RPMI8226 (cell line): ENCODE data around the gene CDK10.
A peak's percentile ranks its signal among the peaks of the same experiment; 100 is the strongest.

ENCODE experiments used
- DNase-seq: peaks from one replicate; pipeline ENCODE4 v3.0.0-alpha.2; 2015

The CDK10 gene

DNA sequence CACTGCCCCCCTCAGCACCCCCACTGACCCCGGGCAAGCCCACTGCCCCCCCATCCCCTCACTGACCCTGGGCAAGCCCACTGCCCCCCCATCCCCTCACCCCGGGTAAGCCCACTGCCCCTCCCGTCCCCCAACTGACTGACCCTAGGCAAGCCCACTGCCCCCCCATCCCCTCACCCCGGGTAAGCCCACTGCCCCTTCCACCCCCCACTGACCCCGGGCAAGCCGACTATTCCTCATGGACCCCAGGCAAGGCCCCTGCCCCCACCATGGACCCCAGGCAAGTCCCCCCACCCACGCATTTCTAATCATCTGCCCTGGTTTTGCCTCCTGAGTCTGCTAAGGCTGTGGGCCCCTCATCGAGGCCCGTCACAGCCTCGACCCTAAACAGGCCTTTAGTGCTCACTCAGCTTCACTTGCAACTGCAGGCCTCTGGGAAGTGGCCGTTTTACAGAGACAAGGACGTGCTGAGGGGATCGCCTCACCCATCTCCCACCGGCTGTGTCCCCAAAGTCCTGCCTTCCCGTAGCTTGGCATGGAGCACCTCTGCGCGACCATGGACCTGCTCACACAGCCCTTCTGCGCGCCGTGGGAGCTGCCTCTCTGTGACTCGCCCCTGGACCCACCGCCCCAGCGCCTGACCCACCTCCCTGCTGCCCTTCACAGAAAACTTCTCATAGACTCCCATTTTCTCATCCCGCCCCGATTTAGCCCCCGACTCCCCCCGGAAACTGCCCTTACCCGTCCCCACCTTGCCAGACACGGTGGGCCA, 30.6 kb downstream of the CDK10 start:
- no peak for DNase-seq

DNA sequence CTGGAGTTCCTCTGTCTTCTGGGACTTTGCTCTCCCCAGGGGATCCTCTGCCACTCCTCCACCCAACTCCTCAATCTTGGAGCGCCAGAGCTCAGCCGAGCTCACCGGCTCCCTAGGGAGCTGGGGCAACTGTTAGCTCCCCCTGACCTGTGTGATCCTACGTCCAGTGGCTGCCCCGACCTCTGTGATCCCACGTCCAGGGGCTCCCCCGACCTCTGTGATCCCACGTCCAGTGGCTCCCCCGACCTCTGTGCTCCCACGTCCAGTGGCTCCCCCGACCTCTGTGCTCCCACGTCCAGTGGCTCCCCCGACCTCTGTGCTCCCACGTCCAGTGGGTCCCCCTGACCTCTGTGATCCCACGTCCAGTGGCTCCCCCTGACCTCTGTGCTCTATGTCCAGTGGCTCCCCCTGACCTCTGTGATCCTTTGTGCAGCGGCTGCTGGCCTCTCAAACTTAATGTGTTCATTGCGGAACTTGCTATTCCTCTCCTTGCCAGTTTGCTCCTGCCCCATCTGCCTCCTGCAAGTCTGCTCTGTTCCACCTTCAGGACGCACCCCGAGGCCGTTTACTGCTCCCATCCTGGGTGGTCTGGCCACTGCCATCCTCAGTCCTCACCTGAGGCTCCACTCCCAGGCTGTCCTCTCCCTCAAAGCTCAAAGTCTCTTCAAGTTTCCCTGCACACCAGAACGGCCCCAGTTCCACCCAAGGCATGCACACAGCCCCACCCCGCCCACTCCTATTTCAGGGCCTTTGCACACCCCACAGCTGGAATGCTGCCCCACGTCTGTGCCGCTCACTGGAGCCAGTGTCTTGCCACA, 31.4 kb downstream of the CDK10 start:
- DNase-seq = no peak

- DNase-seq = no peak
These were observed 34.0 kb downstream of the CDK10 start for GRCh38 chr16:89720551-89720812.

- peak; percentile 85 for DNase-seq
These were observed 34.5 kb downstream of the CDK10 start, which contains the start of the genes VPS9D1 and ZNF276 for GRCh38 chr16:89720813-89721545. VPS9D1 (minus strand) TSS chr16:89720898; CDS start chr16:89720861, 37 bp downstream. ZNF276 (plus strand) TSS chr16:89721537; CDS start chr16:89721641, 104 bp downstream.

DNA sequence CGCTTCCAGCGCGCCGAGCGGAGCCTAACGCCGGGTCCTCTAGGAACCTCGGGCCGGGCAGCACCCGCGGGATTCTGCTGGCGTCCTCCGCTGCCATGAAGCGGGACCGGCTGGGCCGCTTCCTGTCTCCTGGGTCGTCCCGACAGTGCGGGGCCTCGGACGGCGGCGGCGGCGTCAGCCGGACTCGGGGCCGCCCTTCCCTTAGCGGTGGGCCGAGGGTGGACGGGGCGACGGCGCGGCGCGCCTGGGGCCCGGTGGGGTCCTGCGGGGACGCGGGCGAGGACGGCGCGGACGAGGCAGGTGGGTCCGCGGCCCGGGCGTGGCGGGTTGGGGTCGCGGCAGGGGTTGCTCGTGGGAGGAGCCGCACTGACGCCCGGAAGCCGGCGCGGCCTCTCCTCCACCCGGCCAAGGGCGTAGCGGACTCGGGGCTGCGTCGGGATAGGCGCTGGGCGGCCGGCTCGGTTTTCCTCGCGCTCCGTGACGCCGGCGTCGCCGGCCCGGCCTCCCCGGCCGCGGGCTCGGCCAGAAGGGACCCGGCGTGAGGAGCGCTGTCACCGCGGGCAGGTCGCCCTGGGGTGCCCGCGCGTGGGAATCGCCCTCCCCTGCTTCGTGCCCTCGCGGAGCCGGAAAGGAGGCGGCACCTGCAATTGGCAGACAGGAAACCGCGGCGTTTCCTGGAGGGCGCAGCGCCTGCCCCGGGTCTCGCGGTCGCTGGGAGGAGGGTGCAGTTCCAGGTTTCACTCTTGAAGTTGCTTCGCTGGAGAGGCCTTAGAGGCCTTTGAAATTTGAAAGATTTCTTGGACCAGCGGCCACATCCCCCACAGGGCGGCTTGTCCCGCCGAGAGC, 35.3 kb downstream of the CDK10 start:
- DNase-seq = peak; percentile 84

- peak; percentile 83 for DNase-seq
These were observed 36.1 kb downstream of the CDK10 start for GRCh38 chr16:89722392-89723278.

GRCh38 chr16:89723279-89724250, 37.1 kb downstream of the CDK10 start:
- DNase-seq = no peak

DNA sequence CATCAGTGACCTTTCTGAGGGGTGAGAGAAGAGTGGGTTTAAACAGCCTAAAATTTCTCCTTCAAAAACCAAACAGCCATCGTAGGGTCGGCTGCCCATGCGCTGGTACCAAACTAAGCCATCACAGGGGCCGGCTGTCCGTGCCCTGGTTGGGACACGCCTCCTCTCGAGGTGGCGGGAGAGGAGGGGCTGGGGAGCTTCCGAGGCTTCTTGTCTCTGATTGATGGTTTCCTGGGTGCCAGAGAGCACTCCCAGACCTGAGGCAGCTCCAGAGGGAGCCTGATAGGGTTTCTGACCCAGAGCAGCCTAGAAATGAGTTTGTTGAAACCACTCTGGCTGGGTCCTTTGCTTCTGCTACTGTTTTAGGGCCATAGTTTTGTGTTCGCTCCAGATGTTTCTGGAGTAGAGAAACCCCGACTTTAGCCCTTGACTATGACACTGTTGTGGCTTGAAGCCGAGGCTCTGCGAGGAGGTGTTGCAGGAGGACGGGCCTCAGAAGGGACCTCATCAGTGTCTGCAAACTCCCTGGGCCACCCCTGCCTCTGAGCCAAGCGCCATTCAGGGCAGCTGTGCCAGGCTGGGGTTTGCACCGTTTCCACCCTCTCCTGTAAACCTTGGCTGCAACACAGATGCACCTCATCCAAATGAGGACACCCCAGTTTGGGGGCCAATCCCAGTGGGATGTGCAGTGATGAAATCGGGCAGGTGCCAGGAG, 41.1 kb downstream of the CDK10 start:
- no peak for DNase-seq

DNA sequence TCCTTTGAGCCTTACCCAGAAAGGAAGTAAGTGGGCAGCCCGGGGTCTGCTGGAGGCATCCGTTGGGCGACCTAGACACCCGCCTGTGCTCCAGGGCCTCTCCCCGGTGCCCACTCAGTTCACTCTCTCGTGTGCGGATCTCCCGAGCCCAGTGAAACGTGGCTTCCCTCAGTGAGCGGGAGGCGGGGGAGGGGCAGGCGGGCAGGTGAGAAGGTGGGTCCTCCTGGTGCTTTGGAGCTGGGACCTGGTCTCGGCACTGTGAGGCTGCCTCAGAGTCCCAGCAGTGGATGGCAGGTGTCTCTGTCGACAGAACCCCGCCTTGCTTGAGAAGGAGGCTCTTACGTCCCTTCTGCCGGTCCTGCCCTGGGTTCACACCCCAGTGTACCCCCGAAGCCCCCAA, 42.8 kb downstream of the CDK10 start:
- no peak for DNase-seq

DNA sequence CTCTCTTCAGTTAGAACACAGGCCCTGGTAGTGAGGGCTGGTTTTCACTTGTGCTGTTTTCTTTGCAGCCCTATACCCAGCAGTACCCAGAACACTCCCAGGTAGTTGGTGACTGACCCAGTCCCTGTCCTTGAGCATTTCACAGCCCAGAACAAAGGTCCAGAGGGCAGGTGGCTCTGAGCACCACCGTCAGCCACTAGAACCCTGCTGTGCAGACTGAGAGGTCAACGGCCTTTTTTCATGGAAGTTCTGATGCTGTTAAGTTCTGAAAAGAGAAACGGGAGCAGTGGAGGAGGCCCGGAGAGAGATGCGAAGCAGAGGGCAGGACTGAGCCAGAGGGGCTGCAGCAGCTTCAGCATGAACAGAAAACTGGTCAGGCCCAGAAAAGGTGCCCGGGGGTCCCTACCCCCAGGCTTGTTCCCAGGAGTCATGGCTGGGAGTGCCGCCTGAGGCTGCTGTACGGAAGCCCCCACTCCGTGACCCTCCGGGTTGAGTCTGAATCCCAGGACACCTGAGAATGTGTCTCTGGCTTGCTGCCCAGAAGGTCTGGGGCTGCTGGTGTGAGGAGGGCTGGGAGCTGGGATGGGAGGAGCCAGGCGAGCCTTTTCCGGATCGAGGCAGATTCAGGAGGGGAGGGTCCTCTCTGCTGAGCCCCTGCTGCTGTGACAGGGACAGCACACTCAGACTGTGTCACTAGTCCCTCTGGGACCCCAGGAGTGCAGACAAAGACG, 43.5 kb downstream of the CDK10 start:
- no peak for DNase-seq

DNA sequence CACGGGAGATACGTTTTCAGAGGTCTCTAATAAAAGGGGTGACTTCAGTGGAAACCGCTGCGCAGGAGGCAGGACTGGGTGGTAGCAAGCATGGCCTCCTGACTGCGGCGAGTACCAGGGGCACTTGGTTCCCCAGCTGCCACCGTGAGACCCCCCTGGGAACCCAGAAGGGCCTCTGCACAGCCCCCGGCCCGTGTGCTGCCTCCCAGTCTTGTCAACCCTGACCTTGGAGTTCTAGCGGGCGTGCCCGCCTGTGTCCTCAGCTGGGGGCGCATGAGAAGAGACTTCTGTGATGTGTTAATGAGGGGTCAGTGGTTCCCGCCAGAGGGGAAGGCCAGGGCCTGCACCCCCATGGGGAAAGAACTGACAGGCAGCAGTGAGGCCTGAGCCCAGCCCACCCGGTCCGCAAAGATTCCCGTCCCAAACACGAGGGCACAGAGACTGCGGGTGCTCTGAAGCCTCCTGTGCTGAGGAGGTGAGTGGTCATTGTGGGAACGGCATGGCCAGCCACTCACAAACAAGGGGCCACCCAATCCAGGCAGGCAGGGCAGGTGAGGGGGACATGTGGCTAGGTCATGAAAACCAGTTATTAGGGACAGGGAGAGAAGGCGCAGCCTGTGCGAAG, 44.2 kb downstream of the CDK10 start:
- no peak for DNase-seq

GRCh38 chr16:89732142-89732917, 45.8 kb downstream of the CDK10 start:
- no peak for DNase-seq

- DNase-seq = no peak
These were observed 46.4 kb downstream of the CDK10 start for GRCh38 chr16:89732918-89733242.

DNA sequence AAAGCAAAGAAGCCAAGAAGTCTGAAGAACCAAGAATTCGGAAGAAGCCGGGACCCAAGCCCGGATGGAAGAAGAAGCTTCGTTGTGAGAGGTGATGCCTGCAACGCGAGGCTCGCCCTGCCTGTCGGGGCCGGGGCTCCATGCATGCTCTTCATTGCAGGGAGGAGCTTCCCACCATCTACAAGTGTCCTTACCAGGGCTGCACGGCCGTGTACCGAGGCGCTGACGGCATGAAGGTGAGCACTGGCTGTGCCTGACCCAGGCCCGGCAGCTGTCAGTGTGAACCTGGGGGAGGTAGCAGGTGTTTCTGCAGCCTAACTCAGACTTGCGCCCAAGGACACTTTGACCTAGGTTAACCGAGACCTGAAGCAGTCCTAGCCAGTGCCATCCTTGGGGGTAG, 46.8 kb downstream of the CDK10 start:
- DNase-seq = no peak

- no peak for DNase-seq
These were observed 47.3 kb downstream of the CDK10 start for GRCh38 chr16:89733792-89734191.

DNA sequence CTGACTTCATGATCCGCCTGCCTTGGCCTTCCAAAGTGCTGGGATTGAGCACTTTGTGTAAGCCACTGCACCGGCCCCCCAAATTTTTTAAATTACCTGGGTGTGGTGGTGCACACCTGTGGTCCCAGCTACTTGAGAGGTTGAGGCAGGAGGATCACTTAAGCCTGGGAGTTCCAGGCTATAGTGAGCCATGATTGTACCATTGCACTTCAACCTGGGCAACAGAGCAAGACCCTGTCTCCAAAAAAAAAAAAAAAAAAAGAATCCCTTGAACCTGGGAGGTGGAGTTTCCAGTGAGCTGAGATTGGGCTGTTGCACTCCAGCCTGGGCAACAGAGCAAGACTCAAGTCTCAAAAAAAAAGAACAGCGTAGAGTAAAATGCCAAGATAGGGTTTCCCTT, 50.1 kb downstream of the CDK10 start:
- no peak for DNase-seq

GRCh38 chr16:89737341-89738071, 51.0 kb downstream of the CDK10 start:
- DNase-seq = no peak
